DOHH2 (cell line): ENCODE results near the gene PCDHB5.
"Not testable (repeated sequence)": the region's sequence is repeated elsewhere in the genome, so short reads cannot be mapped to it uniquely, and the experiment has no call there.

Experiments
- CTCF ChIP-seq: fragments of 200-600 bp; sonication (generic); IDR thresholded peaks from one replicate; pipeline ENCODE4 v1.5.1; 2014; ENCODE audit warnings: antibody characterized with exemption, mild to moderate bottlenecking, low read depth, low read length; ENCODE audit not compliant: poor library complexity, severe bottlenecking
- EZH2phosphoT487 ChIP-seq: fragments of 200-600 bp; sonication (generic); IDR thresholded peaks from 2 replicates; pipeline ENCODE4 v1.6.1; 2017; ENCODE audit warnings: borderline replicate concordance, mild to moderate bottlenecking, antibody characterized with exemption, low read length, moderate library complexity, mixed read lengths

DNA sequence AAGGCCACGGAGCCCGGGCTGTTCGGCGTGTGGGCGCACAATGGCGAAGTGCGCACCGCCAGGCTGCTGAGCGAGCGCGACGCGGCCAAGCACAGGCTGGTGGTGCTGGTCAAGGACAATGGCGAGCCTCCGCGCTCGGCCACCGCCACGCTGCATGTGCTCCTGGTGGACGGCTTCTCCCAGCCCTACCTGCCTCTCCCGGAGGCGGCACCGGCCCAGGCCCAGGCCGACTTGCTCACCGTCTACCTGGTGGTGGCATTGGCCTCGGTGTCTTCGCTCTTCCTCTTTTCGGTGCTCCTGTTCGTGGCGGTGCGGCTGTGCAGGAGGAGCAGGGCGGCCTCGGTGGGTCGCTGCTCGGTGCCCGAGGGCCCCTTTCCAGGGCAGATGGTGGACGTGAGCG, 32.5 kb upstream of the PCDHB5 start:
- not testable (repeated sequence) for TF ChIP-seq CTCF, EZH2phosphoT487
